SK-N-MC (cell line): ENCODE measurements around the gene AMBRA1.

Source experiments
- EZH2 ChIP-seq: fragments of 200-600 bp; sonication (generic); IDR thresholded peaks from one replicate; pipeline ENCODE4 v1.6.1; 2017; ENCODE audit warnings: antibody characterized with exemption
- FOXP2 ChIP-seq: optimal IDR thresholded peaks from 2 replicates; pipeline ENCODE3; 2011; ENCODE audit warnings: mild to moderate bottlenecking, moderate library complexity; ENCODE audit not compliant: insufficient read depth; ENCODE audit errors: extremely low read length, control extremely low read depth
- POLR2AphosphoS5 ChIP-seq: IDR thresholded peaks from 2 replicates; pipeline ENCODE4 v1.6.1; 2012; ENCODE audit warnings: mild to moderate bottlenecking, low read depth, low read length, borderline replicate concordance

- TF ChIP-seq POLR2AphosphoS5 (no peak), FOXP2 (no peak), EZH2 (no peak)
Observed at GRCh38 chr11:46357483-46357936, 236.3 kb downstream of the AMBRA1 start.
